CD4-positive, alpha-beta T cell treated with Interleukin-2 at 100 ng/mL for 4 hours (primary cell): Measurements from ENCODE around the gene RFX2.
"Not testable (repeated sequence)": the region's sequence is repeated elsewhere in the genome, so short reads cannot be mapped to it uniquely, and the experiment has no call there.

Experiments
- DNase-seq: peaks from one replicate; pipeline ENCODE4 v3.0.0-alpha.2; 2020; ENCODE audit warnings: low spot score

Gene RFX2

GRCh38 chr19:6012426-6013170 lies 97.7 kb downstream of the RFX2 start:
- no peak for DNase-seq

GRCh38 chr19:6011794-6012193 lies 98.5 kb downstream of the RFX2 start:
- DNase-seq: no peak

GRCh38 chr19:6011206-6011605 lies 99.1 kb downstream of the RFX2 start:
- DNase-seq: no peak

GRCh38 chr19:6010107-6010506 lies 100.2 kb downstream of the RFX2 start:
- no peak for DNase-seq

GRCh38 chr19:6007866-6008265 lies 102.4 kb downstream of the RFX2 start:
- no peak for DNase-seq

GRCh38 chr19:6006896-6007295 lies 103.4 kb downstream of the RFX2 start:
- no peak for DNase-seq

GRCh38 chr19:6006070-6006446 lies 104.2 kb downstream of the RFX2 start:
- DNase-seq: not testable (repeated sequence)

GRCh38 chr19:6005321-6006069 lies 104.8 kb downstream of the RFX2 start:
- no peak for DNase-seq

- DNase-seq: no peak
These were observed 106.3 kb downstream of the RFX2 start for GRCh38 chr19:6003976-6004375.

- no peak for DNase-seq
These were observed 107.7 kb downstream of the RFX2 start for GRCh38 chr19:6002591-6002990.

GRCh38 chr19:6000228-6000847 lies 110.0 kb downstream of the RFX2 start:
- no peak for DNase-seq

GRCh38 chr19:5999693-6000092 lies 110.6 kb downstream of the RFX2 start:
- no peak for DNase-seq

- no peak for DNase-seq
These were observed 112.9 kb downstream of the RFX2 start for GRCh38 chr19:5997371-5997770.

GRCh38 chr19:5996623-5997320 lies 113.5 kb downstream of the RFX2 start:
- no peak for DNase-seq

- DNase-seq: no peak
These were observed 114.2 kb downstream of the RFX2 start for GRCh38 chr19:5996102-5996501.

- no peak for DNase-seq
These were observed 114.7 kb downstream of the RFX2 start for GRCh38 chr19:5995606-5996005.

- DNase-seq: no peak
These were observed 115.7 kb downstream of the RFX2 start for GRCh38 chr19:5994405-5995165.

GRCh38 chr19:5993648-5994358 lies 116.5 kb downstream of the RFX2 start:
- no peak for DNase-seq

GRCh38 chr19:5993201-5993600 lies 117.1 kb downstream of the RFX2 start:
- DNase-seq: no peak

- DNase-seq: no peak
These were observed 117.5 kb downstream of the RFX2 start for GRCh38 chr19:5992756-5993155.

- DNase-seq: no peak
These were observed 119.0 kb downstream of the RFX2 start for GRCh38 chr19:5991244-5991838.
